ENCODE results near the gene CRMP1. TPM values are rescaled to one million over a fixed set of nuclear protein-coding genes. Genes with fewer than 3 reads are reported as not detected.

The CRMP1 gene
- total RNA-seq, 1 donor from 2014 or later = 1.3 TPM

- peak; percentile 61 for ATAC-seq
- no peak for DNase-seq
- intact Hi-C loops (cut with micrococcal nuclease) = no loop called here
Measured at GRCh38 chr4:5785806-5786680, 106.8 kb downstream of the CRMP1 start.

- intact Hi-C loops (cut with micrococcal nuclease) = no loop called here
- DNase-seq (peak; percentile 45), ATAC-seq (peak; percentile 86)
Measured at GRCh38 chr4:5784960-5785611, 107.8 kb downstream of the CRMP1 start.

- intact Hi-C loops (cut with micrococcal nuclease) = no loop called here
- DNase-seq = no peak
- ATAC-seq = no peak
Measured at GRCh38 chr4:5784021-5784420, 108.9 kb downstream of the CRMP1 start.

GRCh38 chr4:5783486-5783885 lies 109.4 kb downstream of the CRMP1 start:
- intact Hi-C loops (cut with micrococcal nuclease) = no loop called here
- DNase-seq (no peak), ATAC-seq (no peak)

GRCh38 chr4:5782829-5783476 lies 109.9 kb downstream of the CRMP1 start:
- no peak for ATAC-seq
- DNase-seq = no peak
- intact Hi-C loops (cut with micrococcal nuclease) = no loop called here

GRCh38 chr4:5781691-5782090 lies 111.2 kb downstream of the CRMP1 start:
- DNase-seq (no peak), ATAC-seq (no peak)
- intact Hi-C loops (cut with micrococcal nuclease) = no loop called here

- intact Hi-C loops (cut with micrococcal nuclease) = no loop called here
- DNase-seq (no peak), ATAC-seq (no peak)
Measured at GRCh38 chr4:5780831-5781480, 111.9 kb downstream of the CRMP1 start.

GRCh38 chr4:5776510-5776909 lies 116.4 kb downstream of the CRMP1 start:
- no peak for ATAC-seq
- DNase-seq = no peak
- intact Hi-C loops (cut with micrococcal nuclease) = no loop called here

GRCh38 chr4:5774416-5775036 lies 118.4 kb downstream of the CRMP1 start:
- ATAC-seq (peak; percentile 25), DNase-seq (no peak)
- intact Hi-C loops (cut with micrococcal nuclease) = no loop called here

GRCh38 chr4:5773271-5773555 lies 119.7 kb downstream of the CRMP1 start:
- intact Hi-C loops (cut with micrococcal nuclease) = no loop called here
- ATAC-seq (no peak), DNase-seq (no peak)

GRCh38 chr4:5772528-5773270 lies 120.2 kb downstream of the CRMP1 start:
- ATAC-seq = no peak
- no peak for DNase-seq
- intact Hi-C loops (cut with micrococcal nuclease) = no loop called here

Small RNA genes within 50 kb of the gene (microRNA-seq; reads per million reads assigned to microRNA genes)
- gene MIR378D1 (ENCODE audit: borderline number of aligned reads) = not detected

Other genes starting within 250 kb of the CRMP1 start
- 1.5 TPM for gene EVC2, start 184.5 kb downstream of the CRMP1 start, total RNA-seq
- gene EVC, start 181.9 kb downstream of the CRMP1 start, total RNA-seq = 6.3 TPM
- 0.02 TPM for gene C4orf50, start 125.3 kb upstream of the CRMP1 start, total RNA-seq